Measurements from ENCODE around the gene MYCBP.
A peak's percentile ranks its signal among the peaks of the same experiment; 100 is the strongest.

The MYCBP gene

GRCh38 chr1:38819040-38819439, 54.1 kb downstream of the MYCBP start:
- H3K4me3 ChIP-seq (ENCODE audit: low read depth in 1 of 2, low read length in 2 of 2) = peak overlapping the region in 1 of 2 donors; percentile 48
- no peak overlapping the region for H3K27ac ChIP-seq (ENCODE audit: low read length)
- H3K9me3 ChIP-seq (ENCODE audit: control insufficient read depth in 1 of 2, low read length in 2 of 2) = no peaks in the 10 kb centered on the region
- peaks cover 0 to 13% of the 10 kb centered on the region in 2 donors for H3K4me1 ChIP-seq (ENCODE audit: control insufficient read depth in 1 of 2, insufficient read depth in 2 of 2, low read length in 2 of 2)
- H3K27me3 ChIP-seq (ENCODE audit: low read depth, low read length) = peaks cover 32% of the 10 kb centered on the region
- H3K36me3 ChIP-seq (ENCODE audit: control insufficient read depth in 1 of 2, insufficient read depth in 2 of 2, low read length in 2 of 2) = no peaks in the 10 kb centered on the region

GRCh38 chr1:38818175-38818976, 54.8 kb downstream of the MYCBP start:
- Histone ChIP-seq H3K27me3 (ENCODE audit: low read depth, low read length) (peaks cover 33% of the 10 kb centered on the region), H3K4me3 (ENCODE audit: low read depth in 1 of 2, low read length in 2 of 2) (peak overlapping the region in 1 of 2 donors; percentile 48), H3K36me3 (ENCODE audit: control insufficient read depth in 1 of 2, insufficient read depth in 2 of 2, low read length in 2 of 2) (no peaks in the 10 kb centered on the region), H3K9me3 (ENCODE audit: control insufficient read depth in 1 of 2, low read length in 2 of 2) (no peaks in the 10 kb centered on the region), H3K27ac (ENCODE audit: low read length) (no peak overlapping the region), H3K4me1 (ENCODE audit: control insufficient read depth in 1 of 2, insufficient read depth in 2 of 2, low read length in 2 of 2) (peaks cover 0 to 13% of the 10 kb centered on the region in 2 donors)

GRCh38 chr1:38817267-38818174, 55.6 kb downstream of the MYCBP start:
- peaks cover 33% of the 10 kb centered on the region for H3K27me3 ChIP-seq (ENCODE audit: low read depth, low read length)
- no peak overlapping the region for H3K27ac ChIP-seq (ENCODE audit: low read length)
- H3K36me3 ChIP-seq (ENCODE audit: control insufficient read depth in 1 of 2, insufficient read depth in 2 of 2, low read length in 2 of 2) = no peaks in the 10 kb centered on the region
- peak overlapping the region in 1 of 2 donors; percentile 48 for H3K4me3 ChIP-seq (ENCODE audit: low read depth in 1 of 2, low read length in 2 of 2)
- H3K4me1 ChIP-seq (ENCODE audit: control insufficient read depth in 1 of 2, insufficient read depth in 2 of 2, low read length in 2 of 2) = peaks cover 0 to 13% of the 10 kb centered on the region in 2 donors
- no peaks in the 10 kb centered on the region for H3K9me3 ChIP-seq (ENCODE audit: control insufficient read depth in 1 of 2, low read length in 2 of 2)

- no peak overlapping the region for H3K27ac ChIP-seq (ENCODE audit: low read length)
- H3K36me3 ChIP-seq (ENCODE audit: control insufficient read depth in 1 of 2, insufficient read depth in 2 of 2, low read length in 2 of 2) = no peaks in the 10 kb centered on the region
- no peaks in the 10 kb centered on the region for H3K9me3 ChIP-seq (ENCODE audit: control insufficient read depth in 1 of 2, low read length in 2 of 2)
- no peak overlapping the region for H3K4me3 ChIP-seq (ENCODE audit: low read depth in 1 of 2, low read length in 2 of 2)
- H3K27me3 ChIP-seq (ENCODE audit: low read depth, low read length) = peaks cover 33% of the 10 kb centered on the region
- peaks cover 0 to 13% of the 10 kb centered on the region in 2 donors for H3K4me1 ChIP-seq (ENCODE audit: control insufficient read depth in 1 of 2, insufficient read depth in 2 of 2, low read length in 2 of 2)
Observed at GRCh38 chr1:38815903-38816627, 57.1 kb downstream of the MYCBP start.

- no peak overlapping the region for H3K27ac ChIP-seq (ENCODE audit: low read length)
- H3K27me3 ChIP-seq (ENCODE audit: low read depth, low read length) = peaks cover 33% of the 10 kb centered on the region
- H3K4me1 ChIP-seq (ENCODE audit: control insufficient read depth in 1 of 2, insufficient read depth in 2 of 2, low read length in 2 of 2) = peaks cover 0 to 13% of the 10 kb centered on the region in 2 donors
- H3K9me3 ChIP-seq (ENCODE audit: control insufficient read depth in 1 of 2, low read length in 2 of 2) = no peaks in the 10 kb centered on the region
- H3K4me3 ChIP-seq (ENCODE audit: low read depth in 1 of 2, low read length in 2 of 2) = no peak overlapping the region
- H3K36me3 ChIP-seq (ENCODE audit: control insufficient read depth in 1 of 2, insufficient read depth in 2 of 2, low read length in 2 of 2) = no peaks in the 10 kb centered on the region
Observed at GRCh38 chr1:38814984-38815464, 58.1 kb downstream of the MYCBP start.

- peaks cover 33% of the 10 kb centered on the region for H3K27me3 ChIP-seq (ENCODE audit: low read depth, low read length)
- no peak overlapping the region for H3K27ac ChIP-seq (ENCODE audit: low read length)
- H3K36me3 ChIP-seq (ENCODE audit: control insufficient read depth in 1 of 2, insufficient read depth in 2 of 2, low read length in 2 of 2) = no peaks in the 10 kb centered on the region
- H3K9me3 ChIP-seq (ENCODE audit: control insufficient read depth in 1 of 2, low read length in 2 of 2) = no peaks in the 10 kb centered on the region
- H3K4me3 ChIP-seq (ENCODE audit: low read depth in 1 of 2, low read length in 2 of 2) = no peak overlapping the region
- peaks cover 0 to 13% of the 10 kb centered on the region in 2 donors for H3K4me1 ChIP-seq (ENCODE audit: control insufficient read depth in 1 of 2, insufficient read depth in 2 of 2, low read length in 2 of 2)
Observed at GRCh38 chr1:38814444-38814983, 58.6 kb downstream of the MYCBP start.

- Histone ChIP-seq H3K27ac (ENCODE audit: low read length) (no peak overlapping the region), H3K4me3 (ENCODE audit: low read depth in 1 of 2, low read length in 2 of 2) (no peak overlapping the region), H3K36me3 (ENCODE audit: control insufficient read depth in 1 of 2, insufficient read depth in 2 of 2, low read length in 2 of 2) (no peaks in the 10 kb centered on the region), H3K9me3 (ENCODE audit: control insufficient read depth in 1 of 2, low read length in 2 of 2) (no peaks in the 10 kb centered on the region), H3K4me1 (ENCODE audit: control insufficient read depth in 1 of 2, insufficient read depth in 2 of 2, low read length in 2 of 2) (peaks cover 0 to 4% of the 10 kb centered on the region in 2 donors), H3K27me3 (ENCODE audit: low read depth, low read length) (peaks cover 29% of the 10 kb centered on the region)
Observed at GRCh38 chr1:38812981-38813380, 60.2 kb downstream of the MYCBP start.

All from muscle layer of duodenum (tissue), 2 donors.